GM18517 (cell line): ENCODE data around the gene VSTM2L.

Source experiments
- ATAC-seq: cut with Tn5 transposase; IDR thresholded peaks from one replicate; pipeline ENCODE4 v1.9.1; 2021; ENCODE audit warnings: mild to moderate bottlenecking, moderate library complexity; ENCODE audit not compliant: unreplicated experiment

The VSTM2L gene

GRCh38 chr20:37878835-37879599 is 23.9 kb upstream of the VSTM2L start:
- no peak for ATAC-seq

- ATAC-seq, result no peak
These were observed 23.1 kb upstream of the VSTM2L start for GRCh38 chr20:37879843-37880242.

GRCh38 chr20:37880726-37881591 is 22.0 kb upstream of the VSTM2L start:
- no peak for ATAC-seq

- ATAC-seq, result no peak
These were observed 21.2 kb upstream of the VSTM2L start for GRCh38 chr20:37881601-37882343.

- no peak for ATAC-seq
These were observed 19.8 kb upstream of the VSTM2L start for GRCh38 chr20:37882961-37883712.

GRCh38 chr20:37885042-37885441 is 17.9 kb upstream of the VSTM2L start:
- ATAC-seq, result no peak

- no peak for ATAC-seq
These were observed 17.1 kb upstream of the VSTM2L start for GRCh38 chr20:37885593-37886503.

- no peak for ATAC-seq
These were observed 16.1 kb upstream of the VSTM2L start for GRCh38 chr20:37886851-37887297.

GRCh38 chr20:37888641-37889040 is 14.3 kb upstream of the VSTM2L start:
- ATAC-seq, result no peak

- no peak for ATAC-seq
These were observed 12.8 kb upstream of the VSTM2L start for GRCh38 chr20:37890108-37890507.

- ATAC-seq, result no peak
These were observed 12.3 kb upstream of the VSTM2L start for GRCh38 chr20:37890643-37891042.

GRCh38 chr20:37892001-37892400 is 10.9 kb upstream of the VSTM2L start:
- ATAC-seq, result no peak

GRCh38 chr20:37893566-37894241 is 9.2 kb upstream of the VSTM2L start:
- ATAC-seq, result no peak

- no peak for ATAC-seq
These were observed 8.5 kb upstream of the VSTM2L start for GRCh38 chr20:37894454-37894853.

- no peak for ATAC-seq
These were observed 7.8 kb upstream of the VSTM2L start for GRCh38 chr20:37895166-37895565.

GRCh38 chr20:37896932-37897548 is 5.9 kb upstream of the VSTM2L start:
- no peak for ATAC-seq

- ATAC-seq, result no peak
These were observed 4.5 kb upstream of the VSTM2L start for GRCh38 chr20:37898233-37899104.
